ENCODE data around the gene LPGAT1.
A peak's percentile ranks its signal among the peaks of the same experiment; 100 is the strongest.
"Not testable (repeated sequence)": the region's sequence is repeated elsewhere in the genome, so short reads cannot be mapped to it uniquely, and the experiment has no call there.

The LPGAT1 gene

GRCh38 chr1:211830328-211831142 is at the start of gene LPGAT1:
Gene LPGAT1 (minus strand): TSS chr1:211830763. CDS start chr1:211829296, 1,467 bp downstream.
- DNase-seq: peak; percentile 61 to 74

- no peak for DNase-seq
Observed at GRCh38 chr1:211879475-211879874, 48.9 kb upstream of the LPGAT1 start.

GRCh38 chr1:211876851-211877590 is 46.5 kb upstream of the LPGAT1 start:
- DNase-seq: no peak

- DNase-seq: no peak
Observed at GRCh38 chr1:211875541-211875940, 45.0 kb upstream of the LPGAT1 start.

GRCh38 chr1:211874521-211875347 is 44.2 kb upstream of the LPGAT1 start:
- DNase-seq: no peak

GRCh38 chr1:211873731-211874130 is 43.2 kb upstream of the LPGAT1 start:
- DNase-seq: not testable (repeated sequence)

- DNase-seq: no peak
Observed at GRCh38 chr1:211870156-211870555, 39.6 kb upstream of the LPGAT1 start.

- DNase-seq: no peak
Observed at GRCh38 chr1:211865180-211865579, 34.6 kb upstream of the LPGAT1 start.

- no peak for DNase-seq
Observed at GRCh38 chr1:211859405-211859804, 28.8 kb upstream of the LPGAT1 start.

GRCh38 chr1:211851174-211851573 is 20.6 kb upstream of the LPGAT1 start:
- DNase-seq: no peak

GRCh38 chr1:211843507-211844298 is 13.1 kb upstream of the LPGAT1 start:
- no peak for DNase-seq

- DNase-seq: no peak
Observed at GRCh38 chr1:211843018-211843417, 12.5 kb upstream of the LPGAT1 start.

GRCh38 chr1:211842518-211842917 is 12.0 kb upstream of the LPGAT1 start:
- no peak for DNase-seq

GRCh38 chr1:211839106-211839505 is 8.5 kb upstream of the LPGAT1 start:
- DNase-seq: no peak

- DNase-seq: no peak
Observed at GRCh38 chr1:211833174-211833820, 2.7 kb upstream of the LPGAT1 start.

- DNase-seq: no peak
Observed at GRCh38 chr1:211832661-211833060, 2.1 kb upstream of the LPGAT1 start.

- DNase-seq: no peak
Observed at GRCh38 chr1:211831558-211832323, 1.2 kb upstream of the LPGAT1 start.

- DNase-seq: no peak
Observed at GRCh38 chr1:211830055-211830327, 572 bp downstream of the LPGAT1 start.

- no peak for DNase-seq
Observed at GRCh38 chr1:211829343-211830054, 1.1 kb downstream of the LPGAT1 start.

- DNase-seq: no peak
Observed at GRCh38 chr1:211828584-211829342, 1.8 kb downstream of the LPGAT1 start.

Measured in stimulated activated CD4-positive, alpha-beta T cell treated with anti-CD3 and anti-CD28 coated beads, Interleukin-4, amount 100 ng/mL, for 4 hours (primary cell).